Body of pancreas (tissue), 4 donors: Measurements from ENCODE around the gene CHST9. TPM values are rescaled to one million over a fixed set of nuclear protein-coding genes. Genes with fewer than 3 reads are reported as not detected.
"Not testable (repeated sequence)": the region's sequence is repeated elsewhere in the genome, so short reads cannot be mapped to it uniquely, and the experiment has no call there.

ENCODE experiments used
- ATAC-seq: fragments of 150-250 bp; one replicate; pipeline ENCODE4 v1.9.1; 2016
- DNase-seq, 4 donors: peaks; one replicate each; pipeline ENCODE4 v3.0.0-alpha.2; 2019
- H3K27ac ChIP-seq, 4 donors: fragments of 200-600 bp; sonication (generic); 1 replicate in 3 of 4; 2 replicates in 1 of 4; pipeline versions ENCODE4 v1.5.1 to v1.6.1; 2016 to 2019; ENCODE audit warnings: mild to moderate bottlenecking in 1 of 4, mixed read lengths in 1 of 4, moderate library complexity in 1 of 4
- H3K27me3 ChIP-seq, 2 donors: fragments of 200-600 bp; sonication (generic); one replicate each; pipeline ENCODE4 v1.6.0; 2016; ENCODE audit warnings: mild to moderate bottlenecking in 1 of 2
- H3K36me3 ChIP-seq, 2 donors: fragments of 200-600 bp; sonication (generic); replicated peaks in 1 of 2; 2 replicates each; pipeline ENCODE4 v1.5.1; 2016; ENCODE audit warnings: low read depth in 2 of 2; ENCODE audit not compliant: insufficient read depth in 1 of 2
- H3K4me1 ChIP-seq: fragments of 200-600 bp; sonication (generic); one replicate; pipeline ENCODE4 v1.6.0; 2016
- H3K4me3 ChIP-seq, 2 donors: fragments of 200-600 bp; sonication (generic); 1 replicate in 1 of 2; 2 replicates in 1 of 2; pipeline ENCODE4 v1.5.1; 2016 to 2019
- H3K9me3 ChIP-seq, 3 donors: fragments of 200-600 bp; sonication (generic); 1 replicate in 2 of 3; 2 replicates in 1 of 3; pipeline ENCODE4 v1.5.1; 2016
- POLR2A ChIP-seq, 3 donors: fragments of 450-650 bp; IDR thresholded peaks; one replicate each; pipeline ENCODE4 v1.6.1; 2016; ENCODE audit warnings: antibody characterized with exemption in 3 of 3, mild to moderate bottlenecking in 2 of 3
- WGBS, 2 donors: methylation state at CpG; one replicate each; pipeline ENCODE4 v1.1.5; 2017; 5-methylcytosine and 5-hydroxymethylcytosine counted together
- intact Hi-C: fragments of 100-400 bp; cut with DNase I; formaldehyde crosslinking; loops from one replicate; pipeline ENCODE4 v1.15.1; 2023
- total RNA-seq, 2 donors: library from RNA; depleted of rRNA; stranded (reverse); fragments of >200 nt; gene quantifications; one replicate each; pipeline ENCODE4 v1.1.0, GENCODE V29; 2016
- TF ChIP-seq, protein P1 (sequence below), 7 experiments: fragments of 450-650 bp in 4 of 7; fragments of 200-600 bp in 3 of 7; sonication (generic) in 3 of 7; IDR thresholded peaks; one replicate each; pipeline ENCODE4 v1.5.1; 2016 to 2019; ENCODE audit warnings: antibody characterized with exemption in 7 of 7

Gene CHST9
- total RNA-seq, 2 donors from 2014 or later = 4.3 to 6.7 TPM

GRCh38 chr18:26977781-26978180 is 207.3 kb downstream of the CHST9 start:
- DNase-seq (no peak), ATAC-seq (no peak)
- no peaks in the 10 kb centered on the region for H3K4me1 ChIP-seq
- H3K27ac ChIP-seq = no peak overlapping the region
- intact Hi-C loops = no loop called here
- no peaks in the 10 kb centered on the region for H3K36me3 ChIP-seq
- H3K27me3 ChIP-seq = no peaks in the 10 kb centered on the region
- TF ChIP-seq, protein P1, sequence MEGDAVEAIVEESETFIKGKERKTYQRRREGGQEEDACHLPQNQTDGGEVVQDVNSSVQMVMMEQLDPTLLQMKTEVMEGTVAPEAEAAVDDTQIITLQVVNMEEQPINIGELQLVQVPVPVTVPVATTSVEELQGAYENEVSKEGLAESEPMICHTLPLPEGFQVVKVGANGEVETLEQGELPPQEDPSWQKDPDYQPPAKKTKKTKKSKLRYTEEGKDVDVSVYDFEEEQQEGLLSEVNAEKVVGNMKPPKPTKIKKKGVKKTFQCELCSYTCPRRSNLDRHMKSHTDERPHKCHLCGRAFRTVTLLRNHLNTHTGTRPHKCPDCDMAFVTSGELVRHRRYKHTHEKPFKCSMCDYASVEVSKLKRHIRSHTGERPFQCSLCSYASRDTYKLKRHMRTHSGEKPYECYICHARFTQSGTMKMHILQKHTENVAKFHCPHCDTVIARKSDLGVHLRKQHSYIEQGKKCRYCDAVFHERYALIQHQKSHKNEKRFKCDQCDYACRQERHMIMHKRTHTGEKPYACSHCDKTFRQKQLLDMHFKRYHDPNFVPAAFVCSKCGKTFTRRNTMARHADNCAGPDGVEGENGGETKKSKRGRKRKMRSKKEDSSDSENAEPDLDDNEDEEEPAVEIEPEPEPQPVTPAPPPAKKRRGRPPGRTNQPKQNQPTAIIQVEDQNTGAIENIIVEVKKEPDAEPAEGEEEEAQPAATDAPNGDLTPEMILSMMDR (IDR thresholded peaks at IDR 0.05) = no peak
- no peak for TF ChIP-seq POLR2A (IDR thresholded peaks at IDR 0.05)
- no peaks in the 10 kb centered on the region for H3K9me3 ChIP-seq
- no peak overlapping the region for H3K4me3 ChIP-seq
- 81 to 100% methylated on average over 1 of the region's 1 CpG for WGBS, 2 donors

DNA sequence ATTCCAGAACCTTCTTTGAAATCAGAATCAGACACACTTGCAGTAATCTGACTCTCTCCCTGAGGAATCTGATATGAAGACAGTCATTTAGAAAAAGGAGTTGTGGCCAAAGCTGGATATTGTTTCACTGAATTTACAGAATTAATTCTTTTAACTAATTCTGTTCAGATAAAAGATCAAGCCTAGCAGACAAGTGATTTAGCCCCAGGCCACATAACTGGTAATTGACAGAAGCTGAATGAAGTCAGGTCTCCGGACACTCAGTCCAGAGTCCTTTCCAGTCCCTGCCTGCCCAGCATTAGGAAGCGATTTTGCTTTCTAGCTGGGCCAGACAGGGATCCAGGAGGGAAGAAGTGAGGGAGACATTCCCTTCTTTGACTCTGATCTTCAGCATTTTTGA is 208.9 kb downstream of the CHST9 start:
- H3K36me3 ChIP-seq = no peaks in the 10 kb centered on the region
- no peak overlapping the region for H3K4me3 ChIP-seq
- whole genome bisulfite sequencing, 2 donors = 79 to 81% methylated on average over 2 of the region's 2 CpGs
- no peak for ATAC-seq
- no peak overlapping the region for H3K27ac ChIP-seq
- DNase-seq = no peak
- no peaks in the 10 kb centered on the region for H3K9me3 ChIP-seq
- intact Hi-C loops = no loop called here
- no peaks in the 10 kb centered on the region for H3K4me1 ChIP-seq
- TF ChIP-seq, protein P1 (IDR thresholded peaks at IDR 0.05) = no peak
- TF ChIP-seq POLR2A (IDR thresholded peaks at IDR 0.05) = no peak
- no peaks in the 10 kb centered on the region for H3K27me3 ChIP-seq

- H3K36me3 ChIP-seq, H3K27me3 ChIP-seq, ATAC-seq, H3K4me1 ChIP-seq, intact Hi-C loops, H3K27ac ChIP-seq, H3K9me3 ChIP-seq, H3K4me3 ChIP-seq, DNase-seq: not testable (repeated sequence)
- WGBS, 2 donors = 88% methylated on average over 15 of the region's 15 CpGs
These were observed 212.6 kb downstream of the CHST9 start for GRCh38 chr18:26972549-26972948.

DNA sequence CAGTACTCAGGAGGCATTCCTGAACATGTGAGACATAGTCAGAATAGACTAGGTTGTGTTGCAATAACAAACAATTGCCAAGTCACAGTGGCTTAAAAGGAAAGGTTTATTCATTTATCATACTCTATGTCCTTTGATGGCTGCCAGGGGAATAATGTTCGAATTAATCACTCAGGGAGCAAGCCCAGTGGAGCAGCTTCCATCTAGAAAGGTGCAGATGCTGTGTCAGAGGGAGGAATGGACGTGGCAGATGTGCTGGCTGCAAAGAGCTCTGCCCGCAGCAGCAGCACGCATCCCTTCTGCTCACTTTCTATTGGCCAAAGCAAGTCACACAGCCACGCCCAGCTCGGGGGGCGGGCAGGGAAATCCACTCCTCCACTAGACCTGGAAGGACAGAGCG is 213.7 kb downstream of the CHST9 start:
- H3K27me3 ChIP-seq = no peaks in the 10 kb centered on the region
- ATAC-seq (no peak), DNase-seq (no peak)
- no peaks in the 10 kb centered on the region for H3K4me1 ChIP-seq
- WGBS, 2 donors = 78% methylated on average over 8 of the region's 8 CpGs
- no peaks in the 10 kb centered on the region for H3K36me3 ChIP-seq
- H3K4me3 ChIP-seq = no peak overlapping the region
- intact Hi-C loops = no loop called here
- no peak for TF ChIP-seq POLR2A (IDR thresholded peaks at IDR 0.05)
- TF ChIP-seq, protein P1 (IDR thresholded peaks at IDR 0.05) = no peak
- H3K27ac ChIP-seq = no peak overlapping the region
- H3K9me3 ChIP-seq = no peaks in the 10 kb centered on the region

DNA sequence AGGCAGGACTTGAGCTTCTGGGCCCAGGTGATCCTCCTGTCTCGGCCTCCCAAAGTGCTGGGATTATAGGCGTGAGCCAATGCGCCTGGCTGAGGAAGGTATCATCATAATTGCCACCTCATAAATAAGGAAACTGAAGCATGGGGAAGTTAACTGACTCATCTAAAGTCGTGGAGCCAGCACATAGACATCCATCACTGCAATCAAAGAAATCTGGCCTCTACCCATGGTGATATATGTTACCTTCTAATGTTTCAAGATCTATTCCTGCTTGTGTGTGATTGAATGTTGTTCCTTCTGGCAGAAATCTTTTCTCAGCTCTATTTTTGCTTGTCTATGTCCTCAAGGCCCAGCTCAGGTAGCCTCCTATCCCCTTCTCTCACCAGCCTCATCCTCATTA is 214.5 kb downstream of the CHST9 start:
- ATAC-seq (no peak), DNase-seq (no peak)
- no peaks in the 10 kb centered on the region for H3K36me3 ChIP-seq
- H3K9me3 ChIP-seq = no peaks in the 10 kb centered on the region
- WGBS, 2 donors = 69 to 88% methylated on average over 3 to 4 of the region's 4 CpGs
- no peak overlapping the region for H3K4me3 ChIP-seq
- intact Hi-C loops = no loop called here
- H3K27me3 ChIP-seq = no peaks in the 10 kb centered on the region
- H3K27ac ChIP-seq = no peak overlapping the region
- TF ChIP-seq, protein P1 (IDR thresholded peaks at IDR 0.05) = no peak
- TF ChIP-seq POLR2A (IDR thresholded peaks at IDR 0.05) = no peak
- no peaks in the 10 kb centered on the region for H3K4me1 ChIP-seq
